ENCODE results near the gene LCN10.

The LCN10 gene

DNA sequence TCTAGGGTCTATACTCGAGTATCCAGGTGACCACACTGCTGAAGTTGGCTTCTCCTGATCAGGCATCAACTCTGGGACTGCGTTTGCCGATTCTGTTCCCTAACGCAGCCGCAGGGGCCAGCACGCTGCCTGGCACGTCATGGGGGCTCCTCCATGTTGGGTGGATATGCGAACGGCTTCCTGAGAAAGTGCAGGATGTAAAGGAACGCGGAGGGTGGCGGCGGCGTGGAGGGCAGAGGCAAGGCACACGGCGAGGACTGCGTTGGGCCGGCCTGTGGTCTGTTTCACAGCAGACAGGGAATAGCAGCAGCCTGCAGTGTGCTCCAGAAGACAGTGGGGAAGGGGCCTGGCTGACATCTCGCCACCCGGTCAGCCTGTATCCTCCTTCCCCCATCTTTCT lies 3.8 kb downstream of the LCN10 start:
- DNase-seq, result no peak

DNA sequence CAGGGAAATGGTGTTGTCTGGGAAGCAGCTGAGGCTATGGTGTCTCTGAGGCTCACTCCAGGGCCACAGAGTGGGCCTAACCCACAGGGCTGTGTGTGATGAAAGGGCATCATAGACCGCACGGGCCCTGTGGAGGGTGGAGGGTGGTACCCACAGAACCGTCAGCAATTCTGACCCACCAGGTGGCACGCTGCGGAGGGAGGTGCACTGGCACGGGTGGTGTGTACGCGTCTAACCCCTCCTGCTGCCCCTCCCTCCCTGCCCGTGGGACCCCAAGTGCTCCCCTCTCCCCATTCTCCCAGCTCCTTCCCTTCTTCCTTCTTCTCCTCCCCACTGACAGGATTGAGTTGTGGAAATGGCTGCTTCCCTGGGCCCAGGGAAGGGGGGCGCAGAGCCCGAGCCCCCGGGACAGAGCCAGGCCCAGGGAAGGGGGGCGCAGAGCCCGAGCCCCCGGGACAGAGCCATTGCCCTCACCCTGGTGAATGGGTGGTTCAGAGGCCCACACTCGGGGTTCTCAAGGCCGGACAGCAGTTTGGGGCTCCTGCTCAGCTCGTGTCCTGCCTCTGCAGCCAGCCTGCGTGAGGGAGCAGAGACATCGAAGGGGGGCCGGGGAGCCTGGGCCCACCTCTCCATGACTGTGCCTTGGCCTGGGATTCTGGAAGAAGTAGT lies 6.8 kb downstream of the LCN10 start:
- no peak for DNase-seq

DNA sequence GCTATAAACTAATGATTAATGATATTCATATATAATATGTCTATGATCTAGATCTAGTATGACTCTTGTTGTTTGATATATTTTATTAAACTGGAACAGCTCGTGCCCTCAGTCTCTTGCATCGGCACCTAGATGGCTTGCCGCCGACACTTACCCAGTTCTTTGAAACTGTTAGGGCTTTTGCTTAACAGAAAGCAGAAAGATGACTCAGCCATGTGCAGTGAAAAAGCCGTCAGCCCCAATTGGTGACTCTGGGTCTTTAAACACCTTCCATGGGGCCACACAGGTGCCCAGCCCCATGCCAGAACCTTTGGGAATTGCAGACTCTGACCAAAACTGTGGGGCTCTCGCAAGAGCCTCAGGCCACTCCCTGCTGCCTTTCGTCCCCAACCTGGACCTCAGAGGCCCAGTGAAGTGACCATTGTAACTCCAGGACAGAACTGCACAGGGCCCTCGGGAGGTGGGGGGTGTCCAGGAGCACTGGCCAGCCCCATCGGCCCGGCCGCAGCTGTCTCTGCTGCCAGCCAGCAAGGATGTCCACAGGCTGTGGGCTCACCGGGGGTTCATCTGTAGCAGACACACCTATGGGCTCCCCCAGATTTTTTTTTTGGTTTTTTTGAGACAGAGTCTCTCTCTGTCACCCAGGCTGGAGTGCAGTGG lies 7.8 kb downstream of the LCN10 start:
- DNase-seq, result no peak

DNA sequence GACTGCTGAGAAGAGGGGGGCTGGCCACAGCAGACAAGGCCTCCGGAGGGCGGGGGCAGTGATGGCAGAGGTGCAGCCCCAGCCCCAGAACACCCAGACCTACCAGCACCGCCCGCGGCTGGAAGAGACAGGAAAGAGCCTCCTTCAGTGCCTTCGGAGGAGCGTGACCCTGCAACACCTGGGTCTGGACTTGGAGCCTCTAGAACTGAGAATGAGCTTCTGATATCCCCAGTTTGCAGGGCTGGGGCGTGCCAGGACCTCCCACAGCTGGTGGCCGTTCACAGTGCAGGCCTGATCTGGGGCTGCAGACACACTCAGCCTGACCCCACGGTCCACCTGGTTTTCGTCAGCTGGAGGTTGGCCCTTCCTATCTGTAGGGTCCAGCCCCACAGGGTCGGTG lies 9.1 kb downstream of the LCN10 start:
- no peak for DNase-seq

DNA sequence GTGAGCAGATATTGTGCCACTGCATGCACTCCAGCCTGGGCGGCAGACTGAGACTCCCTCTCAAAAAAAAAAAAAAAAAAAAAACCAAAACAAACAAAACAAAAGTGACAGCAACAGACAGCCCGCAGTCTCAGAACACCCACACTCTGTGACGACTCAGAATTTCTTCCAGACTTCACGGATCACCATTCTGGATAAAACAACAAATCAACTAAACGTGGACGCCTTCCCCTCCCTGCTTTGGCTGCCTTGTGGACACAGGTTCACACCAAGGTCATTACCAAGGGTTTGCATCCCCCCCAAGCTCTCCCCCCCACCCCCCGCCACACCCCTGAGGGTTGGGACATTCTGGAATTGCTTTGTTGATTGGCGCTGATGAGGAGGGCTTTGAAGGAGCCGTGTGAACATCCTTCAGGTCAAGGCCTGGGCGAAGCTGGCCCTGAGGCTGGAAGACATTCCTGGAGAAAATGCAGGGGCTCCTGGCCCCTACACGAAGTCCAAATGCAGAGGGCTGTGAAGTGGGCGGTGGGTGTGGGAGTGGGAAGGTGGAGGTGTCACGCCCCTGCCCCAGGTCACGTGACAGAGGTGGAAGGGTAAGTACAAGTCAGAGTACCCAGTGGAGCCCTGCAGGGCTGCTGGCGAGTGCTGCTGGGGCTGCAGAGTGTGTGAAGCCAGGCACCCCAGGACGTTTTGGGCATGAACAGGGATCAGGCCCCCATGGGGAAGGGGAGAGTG lies 10.1 kb downstream of the LCN10 start:
- no peak for DNase-seq

DNA sequence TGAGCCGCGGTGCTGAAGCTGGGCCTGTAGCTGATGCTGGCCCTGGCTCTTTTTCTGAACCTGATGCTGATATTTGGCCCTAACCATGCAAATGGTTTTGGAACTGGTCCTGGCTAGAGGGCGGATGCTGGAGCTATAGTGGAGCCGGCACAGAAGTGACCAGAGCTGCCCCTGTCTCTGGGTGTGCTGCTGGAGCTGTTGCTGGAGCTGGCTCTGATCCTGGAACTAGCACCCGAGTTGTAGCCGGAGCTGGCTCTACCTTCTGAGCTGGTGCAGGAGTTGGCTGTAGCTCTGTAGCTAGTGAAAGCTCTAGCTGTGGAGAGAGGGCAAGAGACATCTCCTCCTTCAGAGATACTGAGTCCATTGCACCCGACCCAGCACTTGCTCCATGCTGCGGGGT lies 12.8 kb downstream of the LCN10 start:
- no peak for DNase-seq

DNA sequence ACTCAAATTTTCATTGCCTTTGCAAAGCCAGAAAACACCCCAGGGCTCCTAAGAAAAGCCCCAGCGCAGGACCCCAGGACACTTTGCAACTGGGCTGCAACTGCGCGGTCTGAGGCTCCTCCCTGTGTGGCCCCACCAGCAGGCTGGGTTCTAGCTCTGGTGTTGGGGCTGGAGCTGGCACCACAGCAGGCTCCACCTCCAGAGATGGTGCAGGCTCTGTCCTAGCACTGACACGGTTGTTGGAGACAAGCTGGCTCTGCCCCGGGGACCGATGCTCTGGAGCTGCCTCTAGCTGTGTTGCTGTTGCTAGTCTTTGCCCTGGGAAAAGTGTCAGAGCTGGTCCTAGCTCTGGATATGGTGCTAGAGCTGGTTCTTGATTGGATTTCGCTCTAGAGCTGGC lies 13.6 kb downstream of the LCN10 start:
- DNase-seq, result no peak

DNA sequence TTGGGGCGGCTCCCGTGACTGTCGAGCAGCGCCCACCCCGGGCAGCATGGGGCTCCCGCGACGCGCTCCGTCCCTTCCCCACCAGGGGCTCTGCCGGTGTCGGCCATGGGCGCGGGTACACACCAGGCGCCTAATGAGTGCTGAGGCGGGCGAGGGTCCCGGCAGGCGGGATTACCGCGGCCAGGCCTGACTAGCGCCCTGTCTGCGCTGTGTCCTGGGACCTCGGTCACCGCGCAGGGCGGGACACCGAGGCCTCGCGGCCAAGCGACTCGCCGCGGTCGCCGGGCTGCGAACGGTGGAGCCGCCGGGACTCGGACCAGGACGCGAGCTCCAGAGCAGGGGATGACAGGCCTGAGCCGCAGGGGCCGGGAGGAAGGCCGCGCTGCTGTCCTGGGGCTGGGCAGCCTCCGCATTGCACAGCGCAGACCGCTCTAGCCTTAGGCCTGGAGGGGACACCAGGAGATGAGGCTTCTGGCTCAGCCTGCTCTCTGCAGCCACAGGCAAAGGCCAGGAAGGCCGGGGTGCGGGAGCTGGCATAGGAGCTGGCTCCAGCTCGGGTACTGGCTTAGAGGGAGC lies 14.1 kb downstream of the LCN10 start:
- DNase-seq, result peak; percentile 78

DNA sequence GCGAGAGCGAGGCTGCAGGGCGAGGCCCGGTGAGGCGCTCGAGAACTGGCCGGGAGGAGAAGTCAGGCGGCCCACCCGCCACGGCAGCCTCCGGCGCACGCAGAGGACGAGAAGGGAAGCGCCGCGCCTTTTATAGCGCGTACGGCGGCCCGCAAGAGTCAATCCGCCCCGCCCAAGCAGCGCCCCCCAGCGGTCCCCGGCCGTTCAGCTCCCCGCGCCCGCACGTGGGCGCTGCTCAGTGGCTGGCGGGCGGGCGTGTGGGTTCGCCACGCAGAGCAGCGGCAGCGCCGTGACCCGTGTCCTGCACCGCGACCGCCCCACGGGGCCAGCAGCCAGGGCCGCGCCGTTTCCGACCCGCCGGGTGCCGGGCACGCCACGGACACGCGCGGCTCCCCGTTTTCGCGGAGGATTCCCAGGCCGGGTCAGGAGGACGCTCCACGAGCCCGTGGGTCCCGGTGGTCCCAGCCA lies 14.6 kb downstream of the LCN10 start:
- DNase-seq, result peak; percentile 82

DNA sequence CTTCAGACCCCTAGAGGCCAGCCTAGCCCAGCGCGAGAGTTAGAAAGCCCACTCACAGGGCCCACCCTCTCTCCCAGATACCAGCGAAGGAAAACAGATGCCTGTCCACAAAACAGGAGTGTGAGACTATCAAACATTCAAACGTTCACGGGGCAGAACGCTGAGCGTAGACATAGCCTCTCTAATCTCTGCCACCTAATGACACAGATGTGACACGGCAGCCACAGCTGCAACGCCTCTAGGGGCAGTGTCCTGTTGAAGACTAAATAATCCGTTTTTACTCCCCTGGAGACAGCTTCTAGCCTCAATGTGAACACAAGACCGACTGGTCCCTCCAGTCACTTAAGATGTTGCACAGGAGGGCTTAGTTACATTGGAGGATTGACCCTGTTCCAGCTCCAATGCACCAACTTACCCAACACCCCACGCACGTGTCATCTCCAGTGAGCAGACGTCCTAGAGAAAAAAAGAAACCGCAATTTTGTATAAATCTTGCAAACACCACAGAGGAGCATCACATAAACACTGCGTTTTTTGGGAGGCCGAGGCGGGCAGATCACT lies 16.0 kb downstream of the LCN10 start:
- no peak for DNase-seq

DNA sequence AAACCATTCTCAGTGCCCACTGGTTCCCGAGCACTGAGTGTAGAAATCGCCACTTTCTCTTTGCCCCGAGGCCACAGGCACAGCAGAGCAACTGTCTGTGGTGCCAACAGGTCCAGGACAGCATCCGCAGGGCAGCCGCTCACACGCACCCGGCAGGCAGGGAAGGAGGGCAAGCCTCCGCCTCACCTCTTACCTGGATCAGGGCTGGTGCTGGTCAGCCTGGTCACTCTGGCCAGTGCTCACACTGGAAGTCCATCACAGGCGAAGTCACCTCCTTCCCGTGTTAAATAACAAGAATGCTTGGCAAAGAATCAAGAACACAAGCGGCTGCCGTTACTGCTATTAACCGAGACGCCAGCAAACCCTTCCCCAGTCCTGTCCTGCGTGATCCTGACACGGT lies 16.6 kb downstream of the LCN10 start:
- DNase-seq, result no peak

DNA sequence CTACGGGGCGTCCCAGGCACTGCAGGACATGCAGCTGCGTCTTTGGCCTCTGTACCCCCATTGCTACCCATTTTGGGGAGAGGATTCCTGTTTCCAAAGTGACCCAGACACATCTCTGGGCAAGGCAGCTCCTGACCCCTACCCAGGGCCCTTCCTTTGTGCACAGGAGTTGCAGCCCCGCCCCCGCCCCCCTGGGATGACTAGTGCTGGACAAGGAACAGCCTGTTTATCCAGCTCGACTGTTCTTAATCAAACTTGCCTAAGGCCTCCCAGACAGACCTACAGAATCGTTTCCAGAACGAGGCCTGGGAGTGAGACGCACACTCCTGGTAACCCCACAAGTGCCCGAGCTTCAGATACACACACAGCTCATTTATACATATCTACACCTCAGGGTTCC lies 17.1 kb downstream of the LCN10 start:
- DNase-seq, result no peak

DNA sequence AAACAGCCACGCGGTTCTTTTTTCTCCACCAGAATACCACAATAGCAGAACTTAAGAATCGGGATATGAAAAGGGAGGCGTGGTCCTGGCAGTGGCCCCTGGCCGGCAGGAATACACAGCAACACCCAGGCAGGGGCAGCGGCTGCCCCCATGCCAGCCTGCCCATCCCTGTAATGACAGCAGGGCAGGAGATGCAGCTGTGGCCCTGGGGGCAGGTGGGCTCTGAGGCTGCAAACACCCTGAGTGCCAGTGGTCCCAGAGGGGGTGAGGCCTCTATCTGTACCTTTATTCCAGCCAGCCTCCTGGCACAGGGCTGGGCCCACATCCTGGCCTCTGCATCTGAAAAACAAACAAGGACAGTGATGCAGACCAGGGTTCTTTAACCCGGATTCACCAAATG lies 18.0 kb downstream of the LCN10 start:
- no peak for DNase-seq

DNA sequence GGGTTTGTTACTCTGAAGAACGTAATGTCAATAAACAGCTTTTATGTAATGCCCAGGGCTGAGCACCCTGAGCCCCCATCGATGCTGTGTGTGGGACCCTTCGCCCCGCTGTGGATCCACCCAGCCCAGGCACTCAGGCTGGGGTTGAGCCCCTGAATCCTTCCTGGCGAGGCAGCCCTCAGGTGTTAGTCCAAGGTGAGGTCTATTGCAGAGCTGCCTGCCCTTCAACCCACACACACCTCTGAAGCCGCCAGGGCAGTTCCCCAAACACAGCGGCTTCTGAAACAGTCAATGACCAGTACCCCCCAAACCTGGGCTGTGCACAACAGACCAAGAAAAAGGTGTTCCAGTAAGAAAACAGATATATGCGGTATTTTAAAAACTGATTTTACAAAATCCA lies 18.8 kb downstream of the LCN10 start:
- DNase-seq, result no peak

DNA sequence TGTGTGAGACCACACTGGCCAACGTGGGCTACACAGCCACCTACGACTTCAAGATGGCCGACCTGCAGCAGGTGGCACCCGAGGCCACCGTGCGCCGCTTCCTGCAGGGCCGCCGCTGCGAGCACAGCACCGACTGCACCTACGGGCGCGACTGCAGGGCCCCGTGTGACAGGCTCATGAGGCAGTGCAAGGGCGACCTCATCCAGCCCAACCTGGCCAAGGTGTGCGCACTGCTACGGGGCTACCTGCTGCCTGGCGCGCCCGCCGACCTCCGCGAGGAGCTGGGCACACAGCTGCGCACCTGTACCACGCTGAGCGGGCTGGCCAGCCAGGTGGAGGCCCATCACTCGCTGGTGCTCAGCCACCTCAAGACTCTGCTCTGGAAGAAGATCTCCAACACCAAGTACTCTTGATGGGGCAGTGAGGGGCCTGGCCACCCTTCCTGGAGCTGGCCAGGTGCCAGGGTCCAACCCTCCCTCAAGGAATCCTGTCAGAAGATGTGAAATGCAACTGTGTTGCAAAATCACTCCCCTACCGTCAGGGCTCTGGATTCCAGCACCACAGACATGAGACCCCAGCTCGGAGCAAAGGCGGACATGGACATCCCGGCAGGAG lies 19.3 kb downstream of the LCN10 start:
- no peak for DNase-seq

DNA sequence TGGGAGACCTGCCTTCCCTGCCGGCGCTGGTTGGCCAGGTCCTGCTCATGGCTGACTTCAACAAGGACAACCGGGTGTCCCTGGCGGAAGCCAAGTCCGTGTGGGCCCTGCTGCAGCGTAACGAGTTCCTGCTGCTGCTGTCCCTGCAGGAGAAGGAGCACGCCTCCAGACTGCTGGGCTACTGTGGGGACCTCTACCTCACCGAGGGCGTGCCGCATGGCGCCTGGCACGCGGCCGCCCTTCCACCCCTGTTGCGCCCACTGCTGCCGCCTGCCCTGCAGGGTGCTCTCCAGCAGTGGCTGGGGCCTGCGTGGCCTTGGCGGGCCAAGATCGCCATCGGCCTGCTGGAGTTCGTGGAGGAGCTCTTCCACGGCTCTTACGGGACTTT lies 19.8 kb downstream of the LCN10 start:
- DNase-seq, result no peak

DNA sequence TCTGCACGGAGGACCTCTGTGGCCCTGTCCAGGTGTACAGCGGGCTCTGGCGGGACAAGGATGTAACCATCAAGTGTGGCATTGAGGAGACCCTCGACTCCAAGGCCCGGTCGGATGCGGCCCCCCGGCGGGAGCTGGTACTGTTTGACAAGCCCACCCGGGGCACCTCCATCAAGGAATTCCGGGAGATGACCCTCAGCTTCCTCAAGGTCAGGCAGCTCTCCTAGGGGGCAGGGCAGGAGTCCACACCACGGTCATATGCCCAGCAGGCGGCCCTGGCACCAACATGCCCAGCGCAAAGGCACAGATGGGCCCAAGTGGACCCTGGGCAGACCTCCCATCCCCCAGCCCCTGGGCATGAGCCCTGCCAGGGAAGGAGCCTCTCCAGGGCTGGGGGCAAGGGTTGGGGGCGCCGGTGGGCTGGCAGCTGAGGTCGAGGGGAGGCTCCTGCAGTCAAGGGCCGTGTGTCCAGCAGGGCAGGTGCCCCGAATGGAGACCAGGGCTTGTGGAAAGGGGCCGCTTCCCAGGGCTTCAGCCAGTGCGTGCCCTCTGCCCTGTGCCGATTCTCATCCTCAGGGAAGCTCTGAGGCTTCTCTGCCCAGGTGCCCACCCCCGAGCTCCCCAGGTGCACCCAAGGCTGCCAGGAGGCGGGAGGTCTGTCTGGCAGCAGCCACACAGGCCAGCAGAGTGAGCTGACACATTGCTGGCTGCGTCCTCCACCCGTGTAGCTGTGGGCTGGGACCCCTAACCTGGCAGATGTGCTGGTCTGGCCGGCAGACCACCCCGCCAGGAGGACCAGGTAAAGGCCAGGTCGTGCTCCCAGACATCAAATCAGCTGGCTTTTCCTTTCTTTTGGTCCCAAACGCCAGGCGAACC lies 20.4 kb downstream of the LCN10 start:
- no peak for DNase-seq

DNA sequence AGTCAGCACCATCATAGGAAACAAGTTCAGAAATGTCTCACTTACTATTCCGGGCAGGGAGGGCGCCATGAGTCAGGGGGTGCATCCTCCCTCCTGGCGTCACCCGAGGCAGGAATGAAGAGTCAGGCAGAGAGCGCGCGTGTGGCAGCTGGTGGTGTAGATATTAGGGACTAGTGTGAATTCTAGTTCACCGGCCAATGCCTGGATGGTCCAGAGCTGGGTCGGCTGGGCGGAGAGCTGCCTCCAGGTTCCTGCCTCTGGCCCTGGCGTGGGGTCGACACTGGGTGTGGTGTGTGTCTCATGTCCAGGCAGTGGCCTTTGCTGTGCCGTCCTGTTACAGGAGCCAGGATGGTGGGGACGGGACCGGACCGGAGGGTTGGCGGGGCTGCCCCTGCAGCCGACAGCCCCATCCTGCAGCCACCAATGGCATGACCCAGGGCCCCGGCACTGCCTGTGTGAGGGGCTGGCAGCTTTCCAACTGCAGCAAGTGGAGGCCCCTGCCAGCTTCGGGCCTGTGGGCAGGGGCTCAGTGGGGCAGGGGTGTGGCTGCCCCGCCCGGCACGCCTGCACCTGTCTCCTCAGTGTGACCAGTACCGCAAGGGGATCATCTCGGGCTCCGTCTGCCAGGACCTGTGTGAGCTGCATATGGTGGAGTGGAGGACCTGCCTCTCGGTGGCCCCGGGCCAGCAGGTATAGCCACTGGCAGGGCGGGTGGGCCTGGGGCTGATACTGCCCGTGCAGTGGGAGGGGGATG lies 21.2 kb downstream of the LCN10 start:
- DNase-seq, result no peak

DNA sequence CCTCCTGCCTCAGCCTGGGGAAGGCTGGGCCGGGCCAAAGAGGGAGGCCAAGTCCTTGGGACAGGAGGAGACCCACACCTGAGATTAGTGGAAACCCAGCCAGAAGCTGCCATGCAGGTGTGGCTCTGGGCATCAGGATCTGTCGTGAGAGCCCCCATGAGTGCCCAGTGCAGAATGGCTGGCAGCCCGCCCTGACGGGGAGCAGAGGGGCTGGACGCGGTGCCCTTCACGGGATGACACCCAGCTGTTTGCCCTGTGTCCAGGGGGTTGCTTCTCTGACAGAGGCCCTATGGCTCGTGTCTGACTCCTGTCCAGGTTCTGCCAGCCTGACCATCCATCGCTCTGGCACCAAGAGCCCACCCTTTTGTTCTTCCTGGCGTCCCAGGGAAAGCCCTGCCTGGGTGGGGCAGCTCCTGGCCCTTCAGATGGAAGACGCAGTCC lies 21.8 kb downstream of the LCN10 start:
- DNase-seq, result no peak

DNA sequence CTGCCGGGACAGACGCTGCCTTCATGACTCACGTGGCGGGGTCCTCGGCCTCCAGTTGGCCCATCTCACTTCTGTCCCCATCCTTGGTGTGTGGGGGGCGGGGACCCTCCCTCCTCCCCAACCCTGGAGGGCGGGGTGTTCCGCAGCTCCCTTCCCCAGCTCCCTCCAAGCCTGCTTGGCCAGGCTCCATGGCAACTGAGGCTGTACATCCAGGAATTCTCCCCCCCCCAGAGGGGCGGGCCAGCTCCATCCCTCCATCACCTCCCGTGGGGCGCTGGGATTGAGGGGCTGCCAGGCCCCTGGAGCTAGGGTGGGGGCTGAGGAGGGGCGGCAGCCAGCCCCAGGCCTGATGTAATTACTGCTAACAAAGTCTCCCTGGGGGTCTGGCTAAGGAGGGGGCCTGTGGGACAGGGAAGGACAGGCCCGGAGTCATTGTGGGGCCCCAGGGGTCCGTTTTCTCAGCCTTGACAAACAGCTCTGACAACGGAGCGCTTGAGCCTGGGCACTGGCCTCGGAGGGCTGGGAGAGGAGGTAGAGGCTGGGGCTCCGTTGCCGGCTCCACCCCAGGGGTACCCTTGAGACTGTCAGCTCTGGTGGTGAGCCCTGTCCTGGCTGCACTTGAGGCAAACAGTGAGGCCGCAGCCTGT lies 22.4 kb downstream of the LCN10 start:
- no peak for DNase-seq
